ENCODE measurements around the gene ZNF701. TPM values are rescaled to one million over a fixed set of nuclear protein-coding genes. Genes with fewer than 3 reads are reported as not detected.

ZNF701 gene
- 0.11 to 0.28 TPM (median 0.21 TPM) in 5 replicates for total RNA-seq (2022; extraction: Qiagen RNA extraction)

GRCh38 chr19:52570000-52570861 lies at the start of gene ZNF701:
Gene ZNF701, plus strand, starts transcription at chr19:52570287. Its CDS starts 3,861 bp downstream, at chr19:52574148.

GRCh38 chr19:52527134-52527955 lies 42.7 kb upstream of the ZNF701 start, which contains the start of gene ZNF808:
Gene ZNF808, plus strand, starts transcription at chr19:52527668. Its CDS starts 15,617 bp downstream, at chr19:52543285.

Other genes starting within 250 kb of the ZNF701 start
- gene ZNF610, start 234.0 kb upstream of the ZNF701 start, total RNA-seq (2022; extraction: Qiagen RNA extraction): not detected in 5 replicates
- 0.39 to 1.3 TPM (median 0.81 TPM) in 5 replicates for gene ZNF880, start 200.4 kb upstream of the ZNF701 start, total RNA-seq (2022; extraction: Qiagen RNA extraction)
- 0.05 to 0.39 TPM (median 0.17 TPM) in 4 of 5 replicates, not detected in the other for gene ZNF528, start 172.4 kb upstream of the ZNF701 start, total RNA-seq (2022; extraction: Qiagen RNA extraction)
- gene ZNF534, start 141.1 kb upstream of the ZNF701 start, total RNA-seq (2022; extraction: Qiagen RNA extraction): not detected in 5 replicates
- gene ZNF578, start 116.7 kb upstream of the ZNF701 start, total RNA-seq (2022; extraction: Qiagen RNA extraction): not detected in 5 replicates
- 0.06 to 0.24 TPM (median 0.20 TPM) in 5 replicates for gene ZNF808, start 42.6 kb upstream of the ZNF701 start, total RNA-seq (2022; extraction: Qiagen RNA extraction)
- gene ZNF83, start 68.1 kb downstream of the ZNF701 start, total RNA-seq (2022; extraction: Qiagen RNA extraction): 0.05 to 0.28 TPM (median 0.15 TPM) in 4 of 5 replicates, not detected in the other
- gene ZNF611, start 164.8 kb downstream of the ZNF701 start, total RNA-seq (2022; extraction: Qiagen RNA extraction): 1.8 to 3.7 TPM (median 2.1 TPM) in 5 replicates
- 0.08 to 0.29 TPM (median 0.11 TPM) in 5 replicates for gene ZNF600, start 216.5 kb downstream of the ZNF701 start, total RNA-seq (2022; extraction: Qiagen RNA extraction)